ENCODE results near the gene UHRF2. TPM values are rescaled to one million over a fixed set of nuclear protein-coding genes. Genes with fewer than 3 reads are reported as not detected.
"Not testable (repeated sequence)": the region's sequence is repeated elsewhere in the genome, so short reads cannot be mapped to it uniquely, and the experiment has no call there.

UHRF2 gene, protein sequence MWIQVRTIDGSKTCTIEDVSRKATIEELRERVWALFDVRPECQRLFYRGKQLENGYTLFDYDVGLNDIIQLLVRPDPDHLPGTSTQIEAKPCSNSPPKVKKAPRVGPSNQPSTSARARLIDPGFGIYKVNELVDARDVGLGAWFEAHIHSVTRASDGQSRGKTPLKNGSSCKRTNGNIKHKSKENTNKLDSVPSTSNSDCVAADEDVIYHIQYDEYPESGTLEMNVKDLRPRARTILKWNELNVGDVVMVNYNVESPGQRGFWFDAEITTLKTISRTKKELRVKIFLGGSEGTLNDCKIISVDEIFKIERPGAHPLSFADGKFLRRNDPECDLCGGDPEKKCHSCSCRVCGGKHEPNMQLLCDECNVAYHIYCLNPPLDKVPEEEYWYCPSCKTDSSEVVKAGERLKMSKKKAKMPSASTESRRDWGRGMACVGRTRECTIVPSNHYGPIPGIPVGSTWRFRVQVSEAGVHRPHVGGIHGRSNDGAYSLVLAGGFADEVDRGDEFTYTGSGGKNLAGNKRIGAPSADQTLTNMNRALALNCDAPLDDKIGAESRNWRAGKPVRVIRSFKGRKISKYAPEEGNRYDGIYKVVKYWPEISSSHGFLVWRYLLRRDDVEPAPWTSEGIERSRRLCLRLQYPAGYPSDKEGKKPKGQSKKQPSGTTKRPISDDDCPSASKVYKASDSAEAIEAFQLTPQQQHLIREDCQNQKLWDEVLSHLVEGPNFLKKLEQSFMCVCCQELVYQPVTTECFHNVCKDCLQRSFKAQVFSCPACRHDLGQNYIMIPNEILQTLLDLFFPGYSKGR
- 37.7 and 61.1 TPM in 2 replicates for total RNA-seq

DNA sequence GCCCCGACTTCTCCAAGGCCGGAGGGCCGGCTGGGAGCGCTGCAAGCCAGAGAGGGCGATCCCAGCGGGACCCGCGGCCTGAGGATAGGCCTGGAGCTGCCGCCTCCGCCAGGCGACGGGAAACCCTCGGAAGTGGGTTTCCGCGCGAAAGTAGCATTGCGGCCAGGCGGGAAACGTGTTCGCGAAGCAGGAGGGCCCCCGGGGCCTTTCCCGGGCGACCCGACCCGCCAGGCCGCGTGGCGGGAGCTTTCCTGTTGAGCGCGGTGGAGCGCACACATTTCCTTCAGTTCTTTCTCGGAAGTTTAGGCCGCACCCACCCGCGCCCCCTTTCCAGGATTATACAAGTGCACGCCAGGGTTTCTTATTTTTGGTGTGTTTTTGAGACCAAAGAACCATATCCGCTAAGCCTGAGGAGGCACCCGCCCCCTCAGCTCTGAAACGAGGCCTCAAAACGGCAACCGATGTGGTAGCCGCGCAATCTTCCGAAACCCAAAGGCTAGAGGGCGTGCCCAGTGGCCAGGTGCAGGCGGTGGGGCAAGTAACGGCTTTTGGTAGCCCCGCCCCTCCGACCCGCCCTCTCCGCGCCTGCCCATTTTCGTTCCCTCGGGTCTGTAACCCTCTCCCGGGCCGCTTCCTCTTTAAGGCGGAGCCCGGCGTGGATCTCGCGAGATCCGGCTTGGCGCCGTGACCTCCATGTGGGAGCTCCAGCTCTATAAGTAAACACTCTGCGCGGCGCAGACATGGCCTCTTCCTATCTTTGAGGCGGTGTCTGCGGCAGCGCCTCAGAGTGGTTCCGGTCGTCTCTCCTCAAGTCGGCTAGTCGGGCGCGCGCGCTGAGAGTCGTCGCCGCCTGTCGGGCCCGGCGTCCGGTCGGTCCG, at the start of gene UHRF2:
Gene UHRF2, plus strand, starts transcription at position 713 of the 878 bp plus-strand sequence. CDS start 292 bp downstream, outside the sequence.
- peak; percentile 97 for DNase-seq (ENCODE audit: low read depth in 2 of 2)

DNA sequence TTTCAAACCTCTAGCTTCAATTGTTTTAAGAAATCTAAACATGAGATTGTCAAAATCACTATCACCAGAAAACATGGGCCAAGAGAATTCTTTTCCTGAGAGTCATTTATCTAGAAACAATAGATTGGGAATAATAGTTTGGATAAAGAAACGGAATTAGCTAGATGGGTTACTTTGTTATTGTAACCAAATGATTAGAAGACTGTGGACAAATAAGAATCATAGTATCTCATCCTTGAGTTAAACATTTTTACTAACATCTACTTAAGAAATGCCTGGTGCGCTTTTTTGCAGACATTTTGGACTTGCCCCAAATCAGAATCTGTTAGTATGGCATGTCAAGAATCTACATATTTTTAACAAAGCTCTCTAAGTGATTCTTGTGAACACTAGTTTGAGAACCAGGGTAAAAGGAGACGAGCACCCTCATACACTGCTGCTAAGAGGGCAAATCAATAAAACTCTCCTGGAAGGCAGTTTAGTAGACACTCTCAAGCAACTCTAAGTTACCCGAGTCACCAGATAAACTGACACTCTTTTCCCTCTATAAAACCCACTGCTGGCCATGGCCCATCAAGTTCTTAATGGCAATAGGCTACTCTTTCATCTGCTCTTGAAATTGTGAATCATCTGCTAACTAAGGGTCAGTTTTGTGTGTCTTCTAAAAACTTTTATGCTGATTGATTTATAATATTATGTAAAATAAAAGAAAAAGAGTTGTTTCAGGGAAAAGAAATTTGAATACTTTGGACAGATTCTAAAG, 45.7 kb upstream of the UHRF2 start:
- DNase-seq (ENCODE audit: low read depth in 2 of 2) = no peak

DNA sequence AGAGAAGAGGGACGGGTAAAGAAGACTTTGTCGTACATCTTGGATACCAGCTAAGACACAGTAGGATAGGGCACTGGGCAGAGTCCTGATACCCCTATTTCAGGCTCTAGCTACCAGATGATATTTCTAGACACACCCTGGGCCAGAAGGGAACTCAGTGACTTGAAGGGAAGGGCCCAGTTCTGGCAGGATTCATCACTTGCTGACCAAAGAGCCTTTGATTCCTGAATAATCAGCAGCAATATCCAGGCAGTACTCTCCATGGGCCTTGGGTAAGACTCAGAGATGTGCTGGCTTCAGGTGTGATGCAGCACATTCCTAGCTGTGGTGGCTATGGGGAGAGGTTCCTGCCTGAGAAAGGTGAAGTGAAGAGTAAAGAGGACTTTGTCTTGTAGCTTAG, 44.2 kb upstream of the UHRF2 start:
- no peak for DNase-seq (ENCODE audit: low read depth in 2 of 2)

DNA sequence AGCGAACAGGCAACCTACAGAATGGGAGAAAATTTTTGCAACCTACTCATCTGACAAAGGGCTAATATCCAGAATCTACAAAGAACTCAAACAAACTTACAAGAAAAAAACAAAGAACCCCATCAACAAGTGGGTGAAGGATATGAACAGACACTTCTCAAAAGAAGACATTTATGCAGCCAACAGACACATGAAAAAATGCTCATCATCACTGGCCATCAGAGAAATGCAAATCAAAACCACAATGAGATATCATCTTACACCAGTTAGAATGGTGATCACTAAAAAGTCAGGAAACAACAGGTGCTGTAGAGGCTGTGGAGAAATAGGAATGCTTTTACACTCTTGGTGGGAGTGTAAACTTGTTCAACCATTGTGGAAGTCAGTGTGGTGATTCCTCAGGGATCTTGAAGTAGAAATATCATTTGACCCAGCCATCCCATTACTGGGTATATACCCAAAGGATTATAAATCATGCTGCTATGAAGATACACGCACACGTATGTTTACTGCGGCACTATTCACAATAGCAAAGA, 31.5 kb upstream of the UHRF2 start:
- DNase-seq (ENCODE audit: low read depth in 2 of 2) = not testable (repeated sequence)

DNA sequence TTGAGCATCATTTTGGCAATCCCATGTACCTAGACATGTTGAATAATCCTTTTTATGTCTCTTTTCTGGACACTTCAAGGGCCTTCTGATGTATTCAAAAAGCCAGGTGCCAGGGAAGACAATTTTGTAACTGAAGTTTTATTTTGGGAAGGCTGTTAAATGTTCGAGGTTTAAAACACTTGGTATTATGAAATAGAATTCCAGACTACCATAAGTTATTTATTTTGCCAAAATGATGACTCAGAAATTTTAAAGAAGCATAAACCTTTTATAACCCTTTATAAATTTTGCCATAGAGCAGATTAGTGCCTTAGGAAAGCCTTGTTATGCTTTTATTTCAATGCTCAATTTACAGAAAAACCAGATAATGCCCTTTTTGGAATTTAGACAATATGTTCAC, 30.3 kb upstream of the UHRF2 start:
- DNase-seq (ENCODE audit: low read depth in 2 of 2) = no peak

DNA sequence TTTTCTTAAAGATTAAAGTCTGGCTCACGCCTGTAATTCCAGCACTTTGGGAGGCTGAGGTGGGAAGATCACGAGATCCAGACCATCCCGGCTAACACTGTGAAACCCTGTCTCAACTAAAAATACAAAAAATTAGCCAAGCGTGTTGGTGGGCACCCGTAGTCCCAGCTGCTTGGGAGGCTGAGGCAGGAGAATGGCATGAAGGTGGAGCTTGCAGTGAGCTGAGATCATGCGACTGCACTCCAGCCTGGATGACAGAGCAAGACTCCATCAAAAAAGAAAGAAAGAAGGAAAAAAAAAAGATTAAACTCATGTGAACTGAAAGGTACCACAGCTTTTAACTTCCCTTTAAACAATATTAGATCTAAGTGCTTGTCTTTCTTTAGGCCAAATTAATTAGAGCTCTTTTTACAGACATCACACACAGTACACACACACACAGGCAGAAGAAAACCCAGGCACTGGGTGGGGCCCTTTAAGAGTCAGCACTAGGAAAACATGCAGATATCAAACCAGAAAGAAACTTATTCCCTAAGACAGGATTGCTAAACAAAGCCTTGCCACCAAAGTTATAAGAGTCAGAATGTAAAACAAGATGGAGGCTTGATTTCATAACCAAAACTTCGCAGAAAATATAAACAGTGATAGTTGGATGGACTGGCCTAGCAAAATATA, 29.3 kb upstream of the UHRF2 start:
- no peak for DNase-seq (ENCODE audit: low read depth in 2 of 2)

DNA sequence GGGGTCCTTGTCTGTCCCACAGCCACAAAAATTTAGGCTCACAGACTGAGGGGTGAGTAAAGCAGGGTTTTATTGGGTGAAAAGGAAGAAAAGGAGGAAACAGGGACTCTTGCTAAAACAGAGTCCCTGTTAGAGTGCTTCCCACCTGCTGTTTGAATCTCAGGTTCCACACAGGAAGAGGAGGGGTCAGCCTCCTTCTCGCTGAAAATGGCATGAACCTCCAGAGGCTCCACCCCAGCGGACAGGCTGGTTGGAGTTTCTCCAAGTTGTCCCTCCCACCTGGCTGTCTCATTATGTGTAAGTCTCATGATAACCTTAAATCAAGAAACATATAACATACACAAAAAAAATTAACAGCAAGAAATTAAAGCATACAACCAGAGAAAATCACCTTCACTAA, 28.3 kb upstream of the UHRF2 start:
- DNase-seq (ENCODE audit: low read depth in 2 of 2) = no peak

DNA sequence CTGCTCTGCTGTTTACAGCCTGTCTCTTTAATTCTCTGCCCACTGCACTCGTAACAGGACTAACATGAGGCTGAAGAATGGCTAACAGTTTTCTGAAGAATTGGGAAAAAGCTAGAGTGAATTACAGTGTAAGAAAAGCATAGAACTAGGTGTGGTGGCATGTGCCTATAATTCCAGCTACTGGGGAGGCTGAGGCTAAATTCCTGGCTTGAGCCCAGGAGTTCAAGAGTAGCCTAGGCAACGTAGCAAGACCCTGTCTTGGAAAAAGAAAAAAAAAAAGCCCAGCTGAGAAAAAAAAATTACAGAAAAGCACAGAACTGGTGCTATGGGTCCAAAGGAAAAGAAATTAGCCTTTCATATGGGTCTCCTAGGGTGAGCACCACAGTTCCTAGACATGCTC, 13.9 kb upstream of the UHRF2 start:
- no peak for DNase-seq (ENCODE audit: low read depth in 2 of 2)

DNA sequence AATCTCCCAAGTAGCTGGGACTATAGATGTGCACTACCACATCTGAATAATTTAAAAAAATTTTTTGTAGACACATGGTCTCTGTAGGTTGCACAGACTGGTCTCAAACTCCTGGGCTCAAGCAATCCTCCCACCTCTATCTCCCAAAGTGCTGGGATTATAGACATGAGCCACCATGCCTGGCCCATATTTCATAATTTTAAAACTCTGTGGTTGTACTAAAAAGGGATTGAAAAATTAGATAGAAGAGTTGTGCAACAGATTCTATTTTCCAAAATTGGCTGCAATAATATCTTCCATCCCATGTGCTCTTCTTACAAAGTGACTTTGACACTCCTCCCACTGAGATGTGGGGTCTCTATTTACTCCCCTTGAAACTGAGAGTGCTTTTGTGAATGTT, 7.6 kb upstream of the UHRF2 start:
- no peak for DNase-seq (ENCODE audit: low read depth in 2 of 2)

DNA sequence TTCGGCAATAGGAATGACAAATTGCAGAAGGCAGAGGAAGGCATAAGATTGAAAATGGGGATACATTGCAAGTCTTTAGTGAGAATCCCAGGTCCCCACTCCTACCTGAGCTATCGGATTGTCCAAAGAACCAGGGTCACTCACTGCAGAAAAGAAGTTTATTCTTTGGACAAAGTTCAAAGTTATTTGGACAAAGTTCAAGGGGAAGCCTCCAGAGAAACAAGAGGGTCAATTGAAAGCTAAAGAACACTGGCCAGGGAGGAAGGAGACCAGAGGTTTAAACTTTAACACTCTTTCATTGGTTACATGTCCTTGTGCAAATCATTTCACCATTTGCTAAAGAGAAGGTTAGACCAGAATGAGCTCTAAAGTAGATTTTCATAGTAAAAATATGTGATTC, 5.2 kb upstream of the UHRF2 start:
- DNase-seq (ENCODE audit: low read depth in 2 of 2) = no peak

DNA sequence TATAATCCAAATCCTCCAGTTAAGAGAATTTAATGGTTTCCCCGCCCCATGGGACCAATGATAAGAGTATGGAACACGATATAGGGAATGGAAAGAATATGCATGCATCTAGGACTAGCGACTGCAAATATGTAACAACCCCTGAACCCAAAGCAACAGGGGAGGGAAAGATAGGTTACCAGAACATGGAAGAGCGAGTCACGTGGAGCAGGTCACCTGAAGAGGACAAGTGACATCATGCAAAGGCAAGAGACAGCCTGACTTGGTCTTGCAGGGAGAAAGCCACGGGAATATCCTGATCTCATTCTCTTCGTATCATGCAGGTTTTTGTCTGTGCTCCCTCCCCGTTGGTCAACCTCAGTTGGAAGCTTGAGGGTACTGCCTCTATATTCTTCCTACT, 4.7 kb upstream of the UHRF2 start:
- no peak for DNase-seq (ENCODE audit: low read depth in 2 of 2)

DNA sequence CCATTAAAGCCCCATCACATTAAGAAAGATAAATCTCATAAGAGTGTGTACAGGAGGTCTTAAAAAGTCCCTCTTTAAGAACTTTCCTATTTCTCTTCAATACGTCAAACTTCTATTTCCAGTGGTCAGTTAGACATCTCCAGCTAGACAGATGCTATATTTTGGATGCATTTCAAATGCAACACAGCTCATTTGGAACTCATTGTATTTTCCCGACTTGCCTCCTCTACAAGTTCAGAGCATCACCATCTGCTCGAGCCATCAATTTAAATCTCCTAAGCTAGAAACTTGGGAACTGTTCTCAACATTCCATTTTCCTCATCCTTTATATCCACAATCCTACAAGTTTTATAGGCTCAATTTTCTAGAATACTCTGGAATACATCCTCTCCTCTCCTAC, 3.2 kb upstream of the UHRF2 start:
- DNase-seq (ENCODE audit: low read depth in 2 of 2) = no peak

DNA sequence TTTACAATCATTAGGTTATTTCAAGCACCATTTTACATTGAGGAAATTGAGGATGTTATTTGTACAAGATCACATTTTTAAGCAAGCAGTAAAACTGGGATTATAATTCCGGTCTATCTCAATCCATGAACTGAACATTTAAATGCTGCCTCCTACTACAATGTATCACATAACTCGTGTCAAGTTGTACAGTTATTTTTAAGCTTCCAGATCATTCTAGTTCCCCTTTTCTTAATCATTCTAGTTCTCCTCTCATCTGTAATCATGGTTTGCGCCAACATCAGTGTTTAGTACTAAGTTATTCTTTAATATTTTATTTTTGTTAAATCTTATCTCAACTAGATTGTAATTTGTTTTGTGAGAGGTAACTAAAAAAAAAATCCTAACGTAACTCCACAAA, 2.4 kb upstream of the UHRF2 start:
- DNase-seq (ENCODE audit: low read depth in 2 of 2) = no peak

DNA sequence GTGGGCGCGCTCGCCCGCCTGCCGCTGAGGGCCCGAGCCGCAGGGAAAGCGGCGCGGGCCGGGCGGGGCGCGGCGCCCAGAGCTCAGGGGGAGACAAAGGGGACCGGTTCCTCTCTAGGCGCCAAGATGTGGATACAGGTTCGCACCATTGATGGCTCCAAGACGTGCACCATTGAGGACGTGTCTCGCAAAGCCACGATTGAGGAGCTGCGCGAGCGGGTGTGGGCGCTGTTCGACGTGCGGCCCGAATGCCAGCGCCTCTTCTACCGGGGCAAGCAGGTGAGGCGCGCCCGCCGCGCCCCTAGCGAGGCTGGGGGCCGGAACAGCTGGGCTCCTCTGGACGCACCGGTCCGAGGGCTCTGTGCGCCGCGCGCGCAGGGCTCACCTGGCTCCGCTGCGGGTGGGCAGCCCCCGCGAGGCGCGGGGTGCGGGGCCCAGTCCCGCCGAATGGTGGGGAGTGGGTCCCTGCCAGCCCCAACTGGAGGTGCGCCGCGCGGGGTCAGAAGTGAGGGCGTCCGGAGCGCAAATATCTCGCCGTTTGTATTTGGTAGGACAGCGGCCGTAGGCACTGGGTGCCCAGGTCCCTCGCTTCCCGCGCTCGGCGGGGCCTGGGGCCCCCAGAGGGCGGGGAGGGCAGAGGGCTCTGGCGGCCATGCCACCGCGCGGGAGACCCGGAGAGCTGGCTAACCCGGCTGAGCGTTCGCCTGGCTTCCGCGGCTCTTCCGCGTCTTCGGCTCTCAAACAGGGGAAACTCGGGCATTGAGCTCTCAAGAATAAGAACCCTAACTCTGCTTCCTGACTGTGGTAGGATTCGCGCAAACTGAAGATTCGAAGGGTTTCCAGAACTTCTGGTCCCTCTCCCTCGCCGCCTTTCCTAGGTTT, 607 bp downstream of the UHRF2 start:
- peak; percentile 32 to 38 for DNase-seq (ENCODE audit: low read depth in 2 of 2)

DNA sequence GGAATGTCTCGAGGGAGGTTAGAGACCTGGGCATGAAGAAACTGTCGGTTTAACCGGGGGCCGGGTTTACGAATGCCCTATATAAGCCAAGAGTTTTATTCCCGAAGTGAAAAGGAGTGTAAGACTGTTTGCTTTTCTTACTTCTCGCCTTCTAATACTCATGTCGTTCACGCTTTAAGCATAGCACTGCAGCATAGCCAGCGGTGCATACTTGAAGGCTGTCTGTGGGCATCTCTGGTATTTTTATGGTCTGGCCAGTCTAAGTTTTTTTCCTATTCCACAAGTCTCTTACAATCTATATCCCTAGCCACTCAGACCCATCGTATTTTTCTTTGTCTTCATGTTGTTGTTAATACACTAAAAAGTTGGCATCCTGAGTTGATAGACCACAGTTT, 1.2 kb downstream of the UHRF2 start:
- DNase-seq (ENCODE audit: low read depth in 2 of 2) = peak; percentile 23 to 45

DNA sequence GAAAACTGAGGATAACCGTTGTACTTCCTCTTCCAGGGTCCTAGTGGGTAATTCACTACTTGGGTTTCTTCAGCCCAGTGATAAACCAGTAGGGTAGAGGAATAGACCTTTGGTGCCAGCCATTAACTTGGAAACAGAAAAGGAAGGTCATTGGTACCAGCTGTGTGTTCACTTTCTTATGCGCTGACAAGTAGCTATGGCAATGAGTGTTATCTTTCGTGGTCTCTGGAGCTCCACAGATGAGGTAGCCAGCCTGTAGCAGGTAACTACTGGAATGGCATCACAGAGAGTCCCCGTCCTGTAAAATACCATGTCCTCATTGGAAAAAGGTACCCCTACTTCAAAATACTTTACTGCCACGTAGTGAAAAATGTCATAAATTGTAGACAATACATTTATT, 2.3 kb downstream of the UHRF2 start:
- DNase-seq (ENCODE audit: low read depth in 2 of 2) = peak; percentile 18 to 25

DNA sequence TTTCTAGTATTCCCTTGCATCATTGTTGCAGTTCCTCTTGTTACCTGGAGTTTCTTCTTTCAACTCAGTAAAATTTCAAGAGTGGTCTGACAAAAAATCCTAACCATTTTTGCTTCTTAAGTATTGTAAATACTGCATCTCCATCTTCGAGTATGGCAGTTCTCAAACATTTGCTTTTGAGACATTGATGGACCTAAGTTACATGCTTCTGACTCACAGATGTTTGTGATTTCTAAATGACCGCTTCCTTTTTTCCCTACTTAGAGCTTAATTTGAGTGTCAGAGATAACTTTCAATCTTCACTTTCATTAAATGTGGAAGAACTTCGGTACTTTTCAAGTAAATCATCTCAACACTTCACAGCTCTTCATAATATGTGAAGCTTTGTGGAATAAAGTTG, 4.2 kb downstream of the UHRF2 start:
- peak in 1 of 2 donors; percentile 40 for DNase-seq (ENCODE audit: low read depth in 2 of 2)

DNA sequence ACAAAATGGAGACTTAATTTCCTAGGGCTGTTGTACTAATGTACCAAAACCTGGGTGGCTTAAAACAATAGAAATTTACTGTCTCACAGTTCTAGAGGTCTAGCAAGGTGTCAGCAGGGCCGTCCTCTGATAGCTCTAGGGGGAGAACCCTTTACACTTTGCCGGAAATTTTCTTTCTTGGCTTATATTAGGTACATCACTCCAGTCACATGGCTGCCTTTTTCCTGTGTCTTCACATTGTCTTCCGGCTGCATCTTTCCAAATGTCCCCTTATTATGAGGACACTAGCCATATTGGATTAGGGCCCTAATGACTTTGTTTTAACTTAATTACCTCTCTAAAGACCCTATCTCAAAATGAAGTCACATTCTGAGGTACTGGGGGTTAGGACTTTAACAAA, 5.8 kb downstream of the UHRF2 start:
- DNase-seq (ENCODE audit: low read depth in 2 of 2) = no peak

DNA sequence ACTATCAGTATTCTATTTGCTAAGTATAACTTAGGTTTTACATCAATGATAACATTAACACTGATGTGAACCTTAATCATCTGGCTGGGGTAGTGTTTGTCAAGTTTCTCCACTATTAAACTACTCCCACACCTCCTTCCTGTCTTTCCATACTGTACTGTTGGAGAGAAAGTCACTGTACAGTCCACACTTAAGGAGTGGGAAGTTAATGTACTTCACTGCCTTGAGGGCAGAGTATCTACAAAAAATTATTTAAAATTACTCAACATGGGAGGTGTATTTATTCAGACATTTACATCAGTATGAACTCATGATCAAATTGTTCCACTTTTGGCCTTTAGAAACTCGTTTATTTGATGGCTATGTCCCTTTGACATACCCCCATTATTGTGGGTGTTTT, 11.9 kb downstream of the UHRF2 start:
- DNase-seq (ENCODE audit: low read depth in 2 of 2) = peak in 1 of 2 donors; percentile 12
